GM18526 (cell line): ENCODE measurements around the gene SELENOP.

Experiments used
- POLR2A ChIP-seq: IDR thresholded peaks from 3 replicates; pipeline ENCODE4 v1.6.1; 2011; ENCODE audit not compliant: insufficient read length; ENCODE audit errors: extremely low read depth

The SELENOP gene

GRCh38 chr5:42811591-42812446 is at the start of gene SELENOP:
Gene SELENOP (minus strand): TSS chr5:42811892. CDS start chr5:42808353, 3,539 bp downstream.
- no peak for TF ChIP-seq POLR2A

- no peak for TF ChIP-seq POLR2A
Measured at GRCh38 chr5:42858687-42859086, 47.0 kb upstream of the SELENOP start.

GRCh38 chr5:42858031-42858643 is 46.4 kb upstream of the SELENOP start:
- no peak for TF ChIP-seq POLR2A

GRCh38 chr5:42855811-42856210 is 44.1 kb upstream of the SELENOP start:
- no peak for TF ChIP-seq POLR2A

- TF ChIP-seq POLR2A: no peak
Measured at GRCh38 chr5:42855386-42855785, 43.7 kb upstream of the SELENOP start.

- no peak for TF ChIP-seq POLR2A
Measured at GRCh38 chr5:42854795-42855194, 43.1 kb upstream of the SELENOP start.

- no peak for TF ChIP-seq POLR2A
Measured at GRCh38 chr5:42852826-42853225, 41.1 kb upstream of the SELENOP start.

GRCh38 chr5:42851481-42851880 is 39.8 kb upstream of the SELENOP start:
- TF ChIP-seq POLR2A: no peak

GRCh38 chr5:42848545-42848944 is 36.9 kb upstream of the SELENOP start:
- TF ChIP-seq POLR2A: no peak

- no peak for TF ChIP-seq POLR2A
Measured at GRCh38 chr5:42843675-42844292, 32.1 kb upstream of the SELENOP start.

GRCh38 chr5:42842921-42843641 is 31.4 kb upstream of the SELENOP start:
- TF ChIP-seq POLR2A: no peak

GRCh38 chr5:42840842-42841567 is 29.3 kb upstream of the SELENOP start:
- no peak for TF ChIP-seq POLR2A

GRCh38 chr5:42840269-42840668 is 28.6 kb upstream of the SELENOP start:
- no peak for TF ChIP-seq POLR2A

GRCh38 chr5:42839196-42839595 is 27.5 kb upstream of the SELENOP start:
- no peak for TF ChIP-seq POLR2A

- TF ChIP-seq POLR2A: no peak
Measured at GRCh38 chr5:42837601-42838000, 25.9 kb upstream of the SELENOP start.

- TF ChIP-seq POLR2A: no peak
Measured at GRCh38 chr5:42836070-42836769, 24.5 kb upstream of the SELENOP start.
